CD4-positive, alpha-beta T cell (primary cell): ENCODE measurements around the gene PTPRM. TPM values are rescaled to one million over a fixed set of nuclear protein-coding genes. Genes with fewer than 3 reads are reported as not detected.

Experiments used
- ATAC-seq: fragments of 200-7000 bp; cut with Tn5 transposase; one replicate; pipeline ENCODE4 v1.10.0; 2022; ENCODE audit warnings: mild to moderate bottlenecking; ENCODE audit not compliant: poor library complexity
- CTCF ChIA-PET: fragments of 350-600 bp; sonication (Branson Sonifier 250); formaldehyde crosslinking; loops from one replicate; lab custom pipeline; 2021; ENCODE audit warnings: antibody characterized with exemption, inconsistent platforms; lab: Charles Lee
- POLR2A ChIA-PET: fragments of 350-600 bp; sonication (Branson Sonifier 250); formaldehyde crosslinking; loops from one replicate; lab custom pipeline; 2021; ENCODE audit warnings: antibody characterized with exemption, inconsistent platforms; lab: Charles Lee
- DNase-seq, 14 experiments: peaks; one replicate each; pipeline ENCODE4 v3.0.0-alpha.2; 2013 to 2020; ENCODE audit warnings: mixed read lengths in 2 of 14
- H3K27ac ChIP-seq, 2 donors: one replicate each; pipeline versions ENCODE4 v1.5.1 to v1.7.0; 2013; ENCODE audit warnings: low read length in 2 of 2, low read depth in 1 of 2, mild to moderate bottlenecking in 1 of 2
- H3K27me3 ChIP-seq, 2 experiments: 1 replicate in 1 of 2; 2 replicates in 1 of 2; pipeline versions ENCODE4 v1.6.1 to v1.7.0; 2013; ENCODE audit warnings: low read length in 2 of 2, control low read depth in 1 of 2, mild to moderate bottlenecking in 1 of 2, moderate library complexity in 1 of 2; ENCODE audit not compliant: insufficient read depth in 2 of 2, control insufficient read depth in 1 of 2
- H3K36me3 ChIP-seq: one replicate; pipeline ENCODE4 v1.6.1; 2013; ENCODE audit warnings: low read length, control low read depth; ENCODE audit not compliant: insufficient read depth
- H3K4me1 ChIP-seq: one replicate; pipeline ENCODE4 v1.6.1; 2013; ENCODE audit warnings: low read length, control low read depth; ENCODE audit not compliant: insufficient read depth
- H3K4me3 ChIP-seq: one replicate; pipeline ENCODE4 v1.5.1; 2013; ENCODE audit warnings: mild to moderate bottlenecking, low read length, moderate library complexity
- H3K9me3 ChIP-seq, 2 experiments: 1 replicate in 1 of 2; 2 replicates in 1 of 2; pipeline versions ENCODE4 v1.6.1 to v1.7.0; 2013; ENCODE audit warnings: low read length in 2 of 2, mild to moderate bottlenecking in 2 of 2, control low read depth in 1 of 2, moderate library complexity in 1 of 2; ENCODE audit not compliant: control insufficient read depth in 1 of 2, insufficient read depth in 1 of 2
- H3K27ac Mint-ChIP-seq: one replicate; pipeline ENCODE4 v1.8.0; 2020; ENCODE audit warnings: mixed read lengths
- H3K27me3 Mint-ChIP-seq: one replicate; pipeline ENCODE4 v1.8.0; 2021; ENCODE audit warnings: mixed read lengths
- H3K36me3 Mint-ChIP-seq: one replicate; pipeline ENCODE4 v1.8.0; 2021; ENCODE audit warnings: low read depth, mixed read lengths
- H3K4me1 Mint-ChIP-seq: one replicate; pipeline ENCODE4 v1.8.0; 2021; ENCODE audit warnings: low read depth, mixed read lengths
- H3K4me3 Mint-ChIP-seq: one replicate; pipeline ENCODE4 v1.8.0; 2020; ENCODE audit warnings: mild to moderate bottlenecking, mixed read lengths
- H3K9me3 Mint-ChIP-seq: one replicate; pipeline ENCODE4 v1.8.0; 2020; ENCODE audit warnings: mixed read lengths
- CTCF ChIP-seq: fragments of 200-600 bp; IDR thresholded peaks from one replicate; pipeline ENCODE4 v1.8.0; 2022; ENCODE audit warnings: antibody characterized with exemption, mild to moderate bottlenecking
- intact Hi-C, 2 experiments: fragments of 100-400 bp; cut with DNase I in 1 of 2; cut with micrococcal nuclease in 1 of 2; formaldehyde crosslinking; loops; one replicate each; pipeline versions ENCODE4 v1.15.1 to v1.9.0; 2023 to 2025; cut with DNase I, micrococcal nuclease
- total RNA-seq, 174 experiments: library from RNA in 2 of 174; stranded (reverse) in 2 of 174; gene quantifications; one replicate each; pipeline ENCODE4 v1.2.3 and lab custom pipeline; 2021 to 2026

Gene PTPRM
- total RNA-seq, 2 experiments from 2014 or later: 21.7 to 21.9 TPM

- Mint-ChIP-seq H3K27ac (no peak overlapping the region), H3K9me3 (no peaks in the 10 kb centered on the region), H3K4me1 (no peaks in the 10 kb centered on the region), H3K4me3 (no peak overlapping the region), H3K27me3 (no peaks in the 10 kb centered on the region), H3K36me3 (no peaks in the 10 kb centered on the region)
- ChIA-PET CTCF (no interaction called here), POLR2A (no interaction called here)
- no peak for TF ChIP-seq CTCF
- intact Hi-C loops: no loop called here
- no peaks in the 10 kb centered on the region for H3K36me3 ChIP-seq
- H3K27me3 ChIP-seq: no peaks in the 10 kb centered on the region
- no peaks in the 10 kb centered on the region for H3K4me1 ChIP-seq
- no peak overlapping the region for H3K27ac ChIP-seq
- ATAC-seq (no peak), DNase-seq (no peak)
- H3K9me3 ChIP-seq: no peaks in the 10 kb centered on the region
- no peak overlapping the region for H3K4me3 ChIP-seq
Observed at GRCh38 chr18:7784171-7784570, 217.1 kb downstream of the PTPRM start.

- Mint-ChIP-seq H3K4me3 (no peak overlapping the region), H3K27me3 (no peaks in the 10 kb centered on the region), H3K4me1 (no peaks in the 10 kb centered on the region), H3K36me3 (no peaks in the 10 kb centered on the region), H3K9me3 (no peaks in the 10 kb centered on the region), H3K27ac (no peak overlapping the region)
- Histone ChIP-seq H3K36me3 (no peaks in the 10 kb centered on the region), H3K4me1 (no peaks in the 10 kb centered on the region), H3K4me3 (no peak overlapping the region), H3K27ac (no peak overlapping the region), H3K9me3 (no peaks in the 10 kb centered on the region), H3K27me3 (no peaks in the 10 kb centered on the region)
- no peak for ATAC-seq
- DNase-seq: no peak
- POLR2A ChIA-PET: no interaction called here
- CTCF ChIA-PET: no interaction called here
- TF ChIP-seq CTCF: no peak
- intact Hi-C loops: no loop called here
Observed at GRCh38 chr18:7786569-7786968, 219.5 kb downstream of the PTPRM start.

DNA sequence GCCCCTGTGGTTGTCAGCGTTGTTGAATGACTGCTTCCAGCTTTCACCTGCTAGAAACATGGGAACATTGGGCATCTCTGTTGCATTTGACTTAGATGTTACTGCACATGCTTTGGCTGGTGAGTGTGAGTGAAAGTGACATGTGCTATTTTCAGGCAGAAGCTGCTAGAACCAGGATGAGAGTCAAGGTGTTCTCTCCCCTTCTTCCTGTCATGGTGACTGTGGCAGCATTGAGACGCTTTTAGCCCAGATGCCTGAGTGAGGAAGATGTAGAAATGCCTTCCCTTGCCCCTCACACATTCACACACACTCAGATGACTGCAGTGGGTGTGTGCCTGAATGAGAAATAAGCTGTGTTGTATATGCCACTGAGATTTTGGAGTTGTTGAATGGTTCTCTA is 220.2 kb downstream of the PTPRM start:
- ChIA-PET POLR2A (no interaction called here), CTCF (no interaction called here)
- H3K27ac ChIP-seq: no peak overlapping the region
- H3K9me3 ChIP-seq: no peaks in the 10 kb centered on the region
- no peak for ATAC-seq
- Mint-ChIP-seq H3K36me3 (no peaks in the 10 kb centered on the region), H3K4me3 (no peak overlapping the region), H3K4me1 (no peaks in the 10 kb centered on the region), H3K27me3 (no peaks in the 10 kb centered on the region), H3K27ac (no peak overlapping the region), H3K9me3 (no peaks in the 10 kb centered on the region)
- DNase-seq: no peak
- H3K4me3 ChIP-seq: no peak overlapping the region
- no peaks in the 10 kb centered on the region for H3K36me3 ChIP-seq
- H3K27me3 ChIP-seq: no peaks in the 10 kb centered on the region
- H3K4me1 ChIP-seq: no peaks in the 10 kb centered on the region
- intact Hi-C loops: no loop called here
- no peak for TF ChIP-seq CTCF
